ENCODE results near the gene B3GNT4.

The B3GNT4 gene

DNA sequence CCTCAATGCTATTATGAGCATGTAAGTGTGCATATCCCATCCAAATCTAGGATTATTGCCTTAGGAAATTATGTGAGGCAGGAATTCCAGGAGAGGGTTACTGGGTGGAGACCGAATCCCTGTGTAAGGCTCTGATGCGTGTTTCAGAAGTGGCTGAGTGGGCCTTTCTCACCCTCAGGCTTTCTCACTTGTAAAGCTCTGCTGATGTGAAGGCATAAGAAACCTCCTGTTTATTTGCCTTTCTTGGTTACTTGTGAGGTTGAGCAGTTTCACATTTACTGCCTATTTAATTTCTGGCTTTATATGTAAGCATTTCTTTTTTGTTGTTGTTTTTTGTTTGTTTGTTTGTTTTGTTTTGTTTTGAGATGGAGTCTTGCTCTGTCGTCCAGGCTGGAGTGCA, 40.5 kb upstream of the B3GNT4 start:
- H3K4me3 ChIP-seq (ENCODE audit: low read depth, low read length), result no peak overlapping the region
- TF ChIP-seq, protein P1, sequence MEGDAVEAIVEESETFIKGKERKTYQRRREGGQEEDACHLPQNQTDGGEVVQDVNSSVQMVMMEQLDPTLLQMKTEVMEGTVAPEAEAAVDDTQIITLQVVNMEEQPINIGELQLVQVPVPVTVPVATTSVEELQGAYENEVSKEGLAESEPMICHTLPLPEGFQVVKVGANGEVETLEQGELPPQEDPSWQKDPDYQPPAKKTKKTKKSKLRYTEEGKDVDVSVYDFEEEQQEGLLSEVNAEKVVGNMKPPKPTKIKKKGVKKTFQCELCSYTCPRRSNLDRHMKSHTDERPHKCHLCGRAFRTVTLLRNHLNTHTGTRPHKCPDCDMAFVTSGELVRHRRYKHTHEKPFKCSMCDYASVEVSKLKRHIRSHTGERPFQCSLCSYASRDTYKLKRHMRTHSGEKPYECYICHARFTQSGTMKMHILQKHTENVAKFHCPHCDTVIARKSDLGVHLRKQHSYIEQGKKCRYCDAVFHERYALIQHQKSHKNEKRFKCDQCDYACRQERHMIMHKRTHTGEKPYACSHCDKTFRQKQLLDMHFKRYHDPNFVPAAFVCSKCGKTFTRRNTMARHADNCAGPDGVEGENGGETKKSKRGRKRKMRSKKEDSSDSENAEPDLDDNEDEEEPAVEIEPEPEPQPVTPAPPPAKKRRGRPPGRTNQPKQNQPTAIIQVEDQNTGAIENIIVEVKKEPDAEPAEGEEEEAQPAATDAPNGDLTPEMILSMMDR (IDR thresholded peaks at IDR 0.05; ENCODE audit: low read depth, low read length, missing control alignments), result no peak
- DNase-seq (ENCODE audit: low read depth), result no peak

DNA sequence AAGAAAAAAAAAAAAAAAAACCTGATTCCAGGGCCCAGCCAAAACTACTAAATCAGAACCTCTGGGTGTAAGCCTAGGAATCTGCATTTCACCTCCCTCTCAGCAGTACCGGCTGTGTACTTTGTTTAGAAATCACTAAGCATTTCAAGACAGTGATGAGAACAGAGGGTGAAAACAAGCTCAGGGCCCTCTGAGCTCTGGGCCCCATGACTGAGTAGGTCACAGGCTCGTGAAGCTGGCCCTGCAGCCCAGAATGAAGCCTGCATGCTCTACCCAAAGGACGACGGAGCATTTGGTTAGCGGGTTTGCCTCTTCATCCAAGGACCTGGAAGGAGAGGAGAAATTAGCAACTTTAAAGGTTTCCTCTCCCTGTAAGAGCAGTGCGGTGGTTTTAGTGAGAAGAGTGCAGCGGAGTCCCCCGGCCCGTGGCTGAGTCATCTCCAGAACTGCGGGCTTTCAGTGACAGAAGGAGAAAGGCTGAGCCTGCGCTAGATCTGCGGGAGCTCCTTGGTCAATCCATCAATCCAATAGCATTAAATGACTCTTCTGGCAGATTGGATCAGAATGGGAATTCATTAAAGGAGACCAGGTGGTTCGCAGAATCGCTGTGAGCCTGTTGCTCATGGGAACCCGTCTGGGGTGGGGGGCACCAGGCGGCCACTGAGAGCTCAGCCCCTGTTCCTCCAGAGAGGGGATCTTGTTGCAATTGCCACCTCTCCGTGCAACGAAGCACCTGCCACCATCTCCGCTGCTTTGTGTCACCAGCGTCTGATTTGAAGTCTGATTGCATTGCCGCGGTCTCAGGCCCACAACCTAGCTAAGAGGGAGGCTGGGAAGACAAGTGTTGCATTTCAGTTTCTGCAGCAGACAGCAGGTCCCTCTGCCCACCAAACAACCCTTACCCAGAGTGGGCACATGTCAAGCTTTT, 36.8 kb upstream of the B3GNT4 start:
- H3K4me3 ChIP-seq (ENCODE audit: low read depth, low read length), result no peak overlapping the region
- TF ChIP-seq, protein P1 (IDR thresholded peaks at IDR 0.05; ENCODE audit: low read depth, low read length, missing control alignments), result no peak
- DNase-seq (ENCODE audit: low read depth), result peak; percentile 12

DNA sequence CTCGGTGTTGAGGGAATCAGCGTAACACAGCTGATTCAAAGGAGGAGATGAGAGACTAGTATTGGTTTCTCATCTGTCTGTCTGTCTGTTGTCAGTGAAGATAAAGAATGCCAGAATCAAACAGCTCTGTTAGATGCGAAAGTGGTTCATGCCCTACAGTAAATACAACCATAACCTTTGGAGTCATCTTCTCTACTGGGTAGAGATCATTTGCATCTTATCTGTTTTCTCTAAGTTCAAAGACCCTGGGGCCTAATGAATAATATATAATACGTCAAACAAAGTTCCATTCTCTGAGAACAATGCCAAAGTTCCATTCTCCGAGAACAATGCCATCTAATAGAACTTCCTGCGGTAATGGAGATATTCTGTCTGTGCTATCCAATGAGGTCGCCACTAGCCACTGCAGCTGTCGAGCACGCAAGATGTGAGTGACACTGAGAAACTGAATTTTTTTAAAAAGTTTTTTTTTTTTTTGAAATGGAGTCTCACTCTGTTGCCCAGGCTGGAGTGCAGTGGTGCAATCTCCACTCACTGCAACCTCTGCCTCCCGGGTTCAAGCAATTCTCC, 36.1 kb upstream of the B3GNT4 start:
- no peak overlapping the region for H3K4me3 ChIP-seq (ENCODE audit: low read depth, low read length)
- TF ChIP-seq, protein P1 (IDR thresholded peaks at IDR 0.05; ENCODE audit: low read depth, low read length, missing control alignments), result no peak
- DNase-seq (ENCODE audit: low read depth), result no peak

DNA sequence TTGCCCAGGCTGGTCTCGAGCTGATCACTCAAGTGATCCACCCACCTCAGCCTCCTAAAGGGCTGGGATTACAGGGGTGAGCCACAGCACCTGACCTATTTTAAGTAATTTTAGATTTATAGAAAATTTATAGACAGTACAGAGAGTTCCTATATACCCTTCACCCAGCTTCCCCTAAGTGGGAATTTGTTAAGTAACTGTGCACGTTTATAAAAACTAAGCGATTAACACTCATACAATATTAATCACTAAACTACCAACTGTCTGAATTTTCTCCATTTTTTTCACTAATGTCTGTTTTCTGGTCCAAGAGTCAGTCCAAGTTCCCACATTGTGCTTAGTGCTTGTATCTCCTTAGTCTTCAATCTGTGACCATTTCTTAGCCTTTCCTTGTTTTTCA, 35.0 kb upstream of the B3GNT4 start:
- no peak overlapping the region for H3K4me3 ChIP-seq (ENCODE audit: low read depth, low read length)
- DNase-seq (ENCODE audit: low read depth), result no peak
- TF ChIP-seq, protein P1 (IDR thresholded peaks at IDR 0.05; ENCODE audit: low read depth, low read length, missing control alignments), result no peak

DNA sequence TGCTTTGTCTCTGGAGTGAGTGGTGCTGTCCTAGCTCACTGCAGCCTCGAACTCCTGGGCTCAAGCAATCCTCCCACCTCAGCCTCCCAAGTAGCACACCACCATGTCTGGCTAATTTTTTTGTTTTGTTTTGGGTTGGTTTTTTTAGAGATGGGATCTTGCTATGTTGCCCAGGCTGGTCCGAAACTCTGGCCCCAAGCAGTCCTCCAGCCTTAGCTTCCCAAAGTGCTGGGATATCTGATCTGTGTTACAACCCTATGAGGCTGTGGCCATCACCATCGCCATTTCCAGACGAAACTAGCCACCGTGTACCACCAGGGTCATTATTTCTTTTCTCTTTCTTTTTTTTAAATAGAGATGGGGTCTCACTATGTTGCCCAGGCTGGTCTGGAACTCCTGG, 32.1 kb upstream of the B3GNT4 start:
- TF ChIP-seq, protein P1 (IDR thresholded peaks at IDR 0.05; ENCODE audit: low read depth, low read length, missing control alignments), result no peak
- no peak overlapping the region for H3K4me3 ChIP-seq (ENCODE audit: low read depth, low read length)
- DNase-seq (ENCODE audit: low read depth), result no peak

DNA sequence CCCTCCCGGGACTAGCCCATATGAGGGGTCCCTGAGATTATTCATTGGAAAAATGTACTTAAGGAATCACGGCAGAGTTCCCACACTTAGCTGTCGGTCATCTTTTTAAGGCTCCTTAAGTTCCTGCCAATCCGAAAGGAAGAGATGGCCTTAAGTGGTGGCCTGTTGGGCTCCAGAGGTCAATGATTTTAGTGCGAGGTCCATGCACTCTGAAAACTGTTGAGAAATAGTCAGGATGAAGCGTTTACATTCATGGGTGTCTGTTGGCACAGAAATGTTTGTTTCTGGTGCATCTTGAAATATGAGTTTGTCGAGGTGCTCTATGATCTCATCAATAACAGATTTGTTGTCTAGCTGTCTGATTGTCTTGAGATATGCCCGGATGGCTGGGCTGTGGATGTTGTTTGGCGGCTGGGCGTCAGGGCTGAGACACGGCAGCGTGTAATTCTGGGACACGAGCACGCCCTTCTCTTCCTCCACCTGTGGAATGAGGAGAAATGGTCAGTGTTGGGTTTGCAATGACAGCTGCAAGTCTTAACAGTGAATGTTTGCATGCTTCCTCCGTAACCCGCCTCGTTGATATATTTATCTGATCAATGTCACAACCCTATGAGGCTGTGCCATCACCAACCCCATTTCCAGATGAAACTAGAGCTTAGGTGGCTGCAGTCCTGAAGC, 31.1 kb upstream of the B3GNT4 start:
- H3K4me3 ChIP-seq (ENCODE audit: low read depth, low read length), result no peak overlapping the region
- TF ChIP-seq, protein P1 (IDR thresholded peaks at IDR 0.05; ENCODE audit: low read depth, low read length, missing control alignments), result no peak
- DNase-seq (ENCODE audit: low read depth), result no peak

Measured in GM12864 (cell line).